HepG2 (cell line): ENCODE measurements around the gene PTPRD. TPM values are rescaled to one million over a fixed set of nuclear protein-coding genes. Genes with fewer than 3 reads are reported as not detected.

Source experiments
- HNRNPK ChIP-seq: fragments of 200-400 bp; formaldehyde crosslinking; IDR thresholded peaks from 2 replicates; pipeline ENCODE4 v1.6.1; 2018; ENCODE audit warnings: low read length, low read depth, moderate library complexity, mild to moderate bottlenecking; ENCODE audit not compliant: poor library complexity, severe bottlenecking
- IKZF4 ChIP-seq: sonication (generic); formaldehyde crosslinking; IDR thresholded peaks from 2 replicates; pipeline ENCODE4 v1.5.1; 2020; ENCODE audit warnings: borderline replicate concordance, mild to moderate bottlenecking, low read depth, missing genetic modification reagents; ENCODE audit errors: not compliant biosample characterization
- MBD4 ChIP-seq: IDR thresholded peaks from 2 replicates; pipeline ENCODE4 v1.6.1; 2012; ENCODE audit warnings: low read length, inconsistent platforms, borderline replicate concordance
- REL ChIP-seq: sonication (generic); formaldehyde crosslinking; conservative IDR thresholded peaks from 2 replicates; pipeline ENCODE4 v1.8.0; 2022; ENCODE audit warnings: mild to moderate bottlenecking, missing genetic modification reagents, moderate library complexity
- SMC3 ChIP-seq: IDR thresholded peaks from 2 replicates; pipeline ENCODE4 v1.6.1; 2011; ENCODE audit warnings: low read length, improper control_type of control experiment
- ZNF335 ChIP-seq: sonication (generic); formaldehyde crosslinking; IDR thresholded peaks from 2 replicates; pipeline ENCODE4 v1.4.0; 2020; ENCODE audit warnings: missing genetic modification reagents
- polyA plus RNA-seq, 8 experiments: library from polyadenylated mRNA; depleted of rRNA in 3 of 8; stranded (reverse) in 7 of 8; unstranded in 1 of 8; fragments of >200 nt; fragmentation: Illumina TruSeq in 4 of 8; extraction: Trizol in 4 of 8; gene quantifications; 2 replicates each; pipeline versions ENCODE4 v1.2.1 to v1.2.3, GENCODE V29; 2011 to 2016; ENCODE audit warnings: low read depth in 4 of 8, missing spikeins in 1 of 8, mixed read lengths in 1 of 8; ENCODE audit not compliant: insufficient read depth in 1 of 8
- total RNA-seq, 5 experiments: library from RNA; depleted of rRNA; stranded (reverse); fragments of >200 nt; fragmentation: Illumina TruSeq; extraction: Trizol; gene quantifications; 2 replicates each; pipeline ENCODE4 v1.2.3, GENCODE V29; 2016; ENCODE audit warnings: low read depth in 1 of 5
- TF ChIP-seq, protein P1 (sequence below): sonication (generic); formaldehyde crosslinking; IDR thresholded peaks from 2 replicates; pipeline ENCODE4 v1.5.0; 2020; ENCODE audit warnings: mild to moderate bottlenecking, missing genetic modification reagents, borderline replicate concordance
- TF ChIP-seq, protein P2 (sequence below): sonication (generic); formaldehyde crosslinking; IDR thresholded peaks from 2 replicates; pipeline ENCODE4 v1.4.0; 2020; ENCODE audit warnings: missing genetic modification reagents
- TF ChIP-seq, protein P3 (sequence below): sonication (generic); formaldehyde crosslinking; IDR thresholded peaks from 2 replicates; pipeline ENCODE4 v1.4.0; 2020; ENCODE audit warnings: missing genetic modification reagents
- TF ChIP-seq, protein P4 (sequence below): sonication (generic); formaldehyde crosslinking; IDR thresholded peaks from 2 replicates; pipeline ENCODE4 v1.4.0; 2020; ENCODE audit warnings: missing genetic modification reagents, borderline replicate concordance

Gene PTPRD
- total and polyA plus RNA-seq, 2 of the 13 experiments (the other 11 are each of a cell fraction or from before 2014, with no cell fraction given): 0.05 TPM; not detected in 1

DNA sequence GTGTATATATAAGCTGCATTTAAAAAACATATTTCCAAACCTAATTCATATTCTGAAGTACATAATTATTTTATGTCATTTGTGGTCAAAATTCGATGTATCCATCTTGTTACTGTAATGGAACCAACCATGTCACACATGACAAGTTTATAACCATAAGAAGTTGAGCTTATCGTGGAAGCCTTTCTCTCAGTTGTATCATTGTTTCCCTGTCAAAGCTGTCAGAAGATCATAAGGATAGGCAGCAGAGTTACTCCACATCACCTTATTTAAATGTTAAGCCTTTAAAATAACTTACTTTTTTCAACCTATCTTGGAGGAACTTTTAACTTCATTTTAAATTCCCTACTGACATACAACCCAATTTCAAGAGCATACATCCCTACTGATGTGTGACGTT is 841.5 kb downstream of the PTPRD start (continued):
- TF ChIP-seq, protein P1, sequence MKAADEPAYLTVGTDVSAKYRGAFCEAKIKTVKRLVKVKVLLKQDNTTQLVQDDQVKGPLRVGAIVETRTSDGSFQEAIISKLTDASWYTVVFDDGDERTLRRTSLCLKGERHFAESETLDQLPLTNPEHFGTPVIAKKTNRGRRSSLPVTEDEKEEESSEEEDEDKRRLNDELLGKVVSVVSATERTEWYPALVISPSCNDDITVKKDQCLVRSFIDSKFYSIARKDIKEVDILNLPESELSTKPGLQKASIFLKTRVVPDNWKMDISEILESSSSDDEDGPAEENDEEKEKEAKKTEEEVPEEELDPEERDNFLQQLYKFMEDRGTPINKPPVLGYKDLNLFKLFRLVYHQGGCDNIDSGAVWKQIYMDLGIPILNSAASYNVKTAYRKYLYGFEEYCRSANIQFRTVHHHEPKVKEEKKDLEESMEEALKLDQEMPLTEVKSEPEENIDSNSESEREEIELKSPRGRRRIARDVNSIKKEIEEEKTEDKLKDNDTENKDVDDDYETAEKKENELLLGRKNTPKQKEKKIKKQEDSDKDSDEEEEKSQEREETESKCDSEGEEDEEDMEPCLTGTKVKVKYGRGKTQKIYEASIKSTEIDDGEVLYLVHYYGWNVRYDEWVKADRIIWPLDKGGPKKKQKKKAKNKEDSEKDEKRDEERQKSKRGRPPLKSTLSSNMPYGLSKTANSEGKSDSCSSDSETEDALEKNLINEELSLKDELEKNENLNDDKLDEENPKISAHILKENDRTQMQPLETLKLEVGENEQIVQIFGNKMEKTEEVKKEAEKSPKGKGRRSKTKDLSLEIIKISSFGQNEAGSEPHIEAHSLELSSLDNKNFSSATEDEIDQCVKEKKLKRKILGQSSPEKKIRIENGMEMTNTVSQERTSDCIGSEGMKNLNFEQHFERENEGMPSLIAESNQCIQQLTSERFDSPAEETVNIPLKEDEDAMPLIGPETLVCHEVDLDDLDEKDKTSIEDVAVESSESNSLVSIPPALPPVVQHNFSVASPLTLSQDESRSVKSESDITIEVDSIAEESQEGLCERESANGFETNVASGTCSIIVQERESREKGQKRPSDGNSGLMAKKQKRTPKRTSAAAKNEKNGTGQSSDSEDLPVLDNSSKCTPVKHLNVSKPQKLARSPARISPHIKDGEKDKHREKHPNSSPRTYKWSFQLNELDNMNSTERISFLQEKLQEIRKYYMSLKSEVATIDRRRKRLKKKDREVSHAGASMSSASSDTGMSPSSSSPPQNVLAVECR (CRISPR knock-in tag): no peak
- TF ChIP-seq IKZF4: no peak
- TF ChIP-seq, protein P2, sequence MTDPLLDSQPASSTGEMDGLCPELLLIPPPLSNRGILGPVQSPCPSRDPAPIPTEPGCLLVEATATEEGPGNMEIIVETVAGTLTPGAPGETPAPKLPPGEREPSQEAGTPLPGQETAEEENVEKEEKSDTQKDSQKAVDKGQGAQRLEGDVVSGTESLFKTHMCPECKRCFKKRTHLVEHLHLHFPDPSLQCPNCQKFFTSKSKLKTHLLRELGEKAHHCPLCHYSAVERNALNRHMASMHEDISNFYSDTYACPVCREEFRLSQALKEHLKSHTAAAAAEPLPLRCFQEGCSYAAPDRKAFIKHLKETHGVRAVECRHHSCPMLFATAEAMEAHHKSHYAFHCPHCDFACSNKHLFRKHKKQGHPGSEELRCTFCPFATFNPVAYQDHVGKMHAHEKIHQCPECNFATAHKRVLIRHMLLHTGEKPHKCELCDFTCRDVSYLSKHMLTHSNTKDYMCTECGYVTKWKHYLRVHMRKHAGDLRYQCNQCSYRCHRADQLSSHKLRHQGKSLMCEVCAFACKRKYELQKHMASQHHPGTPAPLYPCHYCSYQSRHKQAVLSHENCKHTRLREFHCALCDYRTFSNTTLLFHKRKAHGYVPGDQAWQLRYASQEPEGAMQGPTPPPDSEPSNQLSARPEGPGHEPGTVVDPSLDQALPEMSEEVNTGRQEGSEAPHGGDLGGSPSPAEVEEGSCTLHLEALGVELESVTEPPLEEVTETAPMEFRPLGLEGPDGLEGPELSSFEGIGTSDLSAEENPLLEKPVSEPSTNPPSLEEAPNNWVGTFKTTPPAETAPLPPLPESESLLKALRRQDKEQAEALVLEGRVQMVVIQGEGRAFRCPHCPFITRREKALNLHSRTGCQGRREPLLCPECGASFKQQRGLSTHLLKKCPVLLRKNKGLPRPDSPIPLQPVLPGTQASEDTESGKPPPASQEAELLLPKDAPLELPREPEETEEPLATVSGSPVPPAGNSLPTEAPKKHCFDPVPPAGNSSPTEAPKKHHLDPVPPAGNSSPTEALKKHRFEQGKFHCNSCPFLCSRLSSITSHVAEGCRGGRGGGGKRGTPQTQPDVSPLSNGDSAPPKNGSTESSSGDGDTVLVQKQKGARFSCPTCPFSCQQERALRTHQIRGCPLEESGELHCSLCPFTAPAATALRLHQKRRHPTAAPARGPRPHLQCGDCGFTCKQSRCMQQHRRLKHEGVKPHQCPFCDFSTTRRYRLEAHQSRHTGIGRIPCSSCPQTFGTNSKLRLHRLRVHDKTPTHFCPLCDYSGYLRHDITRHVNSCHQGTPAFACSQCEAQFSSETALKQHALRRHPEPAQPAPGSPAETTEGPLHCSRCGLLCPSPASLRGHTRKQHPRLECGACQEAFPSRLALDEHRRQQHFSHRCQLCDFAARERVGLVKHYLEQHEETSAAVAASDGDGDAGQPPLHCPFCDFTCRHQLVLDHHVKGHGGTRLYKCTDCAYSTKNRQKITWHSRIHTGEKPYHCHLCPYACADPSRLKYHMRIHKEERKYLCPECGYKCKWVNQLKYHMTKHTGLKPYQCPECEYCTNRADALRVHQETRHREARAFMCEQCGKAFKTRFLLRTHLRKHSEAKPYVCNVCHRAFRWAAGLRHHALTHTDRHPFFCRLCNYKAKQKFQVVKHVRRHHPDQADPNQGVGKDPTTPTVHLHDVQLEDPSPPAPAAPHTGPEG (CRISPR knock-in tag): no peak
- TF ChIP-seq, protein P3, sequence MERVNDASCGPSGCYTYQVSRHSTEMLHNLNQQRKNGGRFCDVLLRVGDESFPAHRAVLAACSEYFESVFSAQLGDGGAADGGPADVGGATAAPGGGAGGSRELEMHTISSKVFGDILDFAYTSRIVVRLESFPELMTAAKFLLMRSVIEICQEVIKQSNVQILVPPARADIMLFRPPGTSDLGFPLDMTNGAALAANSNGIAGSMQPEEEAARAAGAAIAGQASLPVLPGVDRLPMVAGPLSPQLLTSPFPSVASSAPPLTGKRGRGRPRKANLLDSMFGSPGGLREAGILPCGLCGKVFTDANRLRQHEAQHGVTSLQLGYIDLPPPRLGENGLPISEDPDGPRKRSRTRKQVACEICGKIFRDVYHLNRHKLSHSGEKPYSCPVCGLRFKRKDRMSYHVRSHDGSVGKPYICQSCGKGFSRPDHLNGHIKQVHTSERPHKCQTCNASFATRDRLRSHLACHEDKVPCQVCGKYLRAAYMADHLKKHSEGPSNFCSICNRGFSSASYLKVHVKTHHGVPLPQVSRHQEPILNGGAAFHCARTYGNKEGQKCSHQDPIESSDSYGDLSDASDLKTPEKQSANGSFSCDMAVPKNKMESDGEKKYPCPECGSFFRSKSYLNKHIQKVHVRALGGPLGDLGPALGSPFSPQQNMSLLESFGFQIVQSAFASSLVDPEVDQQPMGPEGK (CRISPR knock-in tag): no peak
- TF ChIP-seq, protein P4, sequence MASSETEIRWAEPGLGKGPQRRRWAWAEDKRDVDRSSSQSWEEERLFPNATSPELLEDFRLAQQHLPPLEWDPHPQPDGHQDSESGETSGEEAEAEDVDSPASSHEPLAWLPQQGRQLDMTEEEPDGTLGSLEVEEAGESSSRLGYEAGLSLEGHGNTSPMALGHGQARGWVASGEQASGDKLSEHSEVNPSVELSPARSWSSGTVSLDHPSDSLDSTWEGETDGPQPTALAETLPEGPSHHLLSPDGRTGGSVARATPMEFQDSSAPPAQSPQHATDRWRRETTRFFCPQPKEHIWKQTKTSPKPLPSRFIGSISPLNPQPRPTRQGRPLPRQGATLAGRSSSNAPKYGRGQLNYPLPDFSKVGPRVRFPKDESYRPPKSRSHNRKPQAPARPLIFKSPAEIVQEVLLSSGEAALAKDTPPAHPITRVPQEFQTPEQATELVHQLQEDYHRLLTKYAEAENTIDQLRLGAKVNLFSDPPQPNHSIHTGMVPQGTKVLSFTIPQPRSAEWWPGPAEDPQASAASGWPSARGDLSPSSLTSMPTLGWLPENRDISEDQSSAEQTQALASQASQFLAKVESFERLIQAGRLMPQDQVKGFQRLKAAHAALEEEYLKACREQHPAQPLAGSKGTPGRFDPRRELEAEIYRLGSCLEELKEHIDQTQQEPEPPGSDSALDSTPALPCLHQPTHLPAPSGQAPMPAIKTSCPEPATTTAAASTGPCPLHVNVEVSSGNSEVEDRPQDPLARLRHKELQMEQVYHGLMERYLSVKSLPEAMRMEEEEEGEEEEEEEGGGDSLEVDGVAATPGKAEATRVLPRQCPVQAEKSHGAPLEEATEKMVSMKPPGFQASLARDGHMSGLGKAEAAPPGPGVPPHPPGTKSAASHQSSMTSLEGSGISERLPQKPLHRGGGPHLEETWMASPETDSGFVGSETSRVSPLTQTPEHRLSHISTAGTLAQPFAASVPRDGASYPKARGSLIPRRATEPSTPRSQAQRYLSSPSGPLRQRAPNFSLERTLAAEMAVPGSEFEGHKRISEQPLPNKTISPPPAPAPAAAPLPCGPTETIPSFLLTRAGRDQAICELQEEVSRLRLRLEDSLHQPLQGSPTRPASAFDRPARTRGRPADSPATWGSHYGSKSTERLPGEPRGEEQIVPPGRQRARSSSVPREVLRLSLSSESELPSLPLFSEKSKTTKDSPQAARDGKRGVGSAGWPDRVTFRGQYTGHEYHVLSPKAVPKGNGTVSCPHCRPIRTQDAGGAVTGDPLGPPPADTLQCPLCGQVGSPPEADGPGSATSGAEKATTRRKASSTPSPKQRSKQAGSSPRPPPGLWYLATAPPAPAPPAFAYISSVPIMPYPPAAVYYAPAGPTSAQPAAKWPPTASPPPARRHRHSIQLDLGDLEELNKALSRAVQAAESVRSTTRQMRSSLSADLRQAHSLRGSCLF: no peak
- no peak for TF ChIP-seq ZNF335 (CRISPR knock-in tag)
- TF ChIP-seq SMC3: no peak
- no peak for TF ChIP-seq MBD4
- no peak for TF ChIP-seq REL (CRISPR knock-in tag)
- TF ChIP-seq HNRNPK: no peak
